K562 (cell line): ENCODE results near the gene PHKG1. TPM values are rescaled to one million over a fixed set of nuclear protein-coding genes. Genes with fewer than 3 reads are reported as not detected.
A peak's percentile ranks its signal among the peaks of the same experiment; 100 is the strongest.

Experiments
- ATF6 ChIP-seq: sonication (generic); formaldehyde crosslinking; IDR thresholded peaks from 2 replicates; pipeline ENCODE4 v1.4.0; 2020; ENCODE audit warnings: mild to moderate bottlenecking, missing genetic modification reagents
- CBX3 ChIP-seq, 2 experiments: IDR thresholded peaks; 1 replicate in 1 of 2; 2 replicates in 1 of 2; pipeline ENCODE4 v1.6.1; 2012; ENCODE audit warnings: inconsistent platforms in 2 of 2, low read length in 2 of 2, borderline replicate concordance in 1 of 2, control low read depth in 1 of 2
- CSDE1 ChIP-seq, 2 experiments: fragments of 450-650 bp; IDR thresholded peaks; 2 replicates each; pipeline ENCODE4 v1.6.1; 2016; ENCODE audit warnings: mild to moderate bottlenecking in 1 of 2
- DMBX1 ChIP-seq: fragments of 250-450 bp; sonication (Bioruptor Pico); IDR thresholded peaks from 2 replicates; pipeline ENCODE4 v1.8.0; 2022; ENCODE audit warnings: inconsistent platforms, mild to moderate bottlenecking, moderate library complexity, borderline replicate concordance
- DPF2 ChIP-seq: fragments of 450-650 bp; IDR thresholded peaks from 2 replicates; pipeline ENCODE4 v1.6.1; 2016
- HCFC1 ChIP-seq: IDR thresholded peaks from 2 replicates; pipeline ENCODE4 v1.6.1; 2012; ENCODE audit warnings: low read depth, low read length, improper control_type of control experiment
- ID3 ChIP-seq, 2 experiments: fragments of 250-450 bp in 1 of 2; fragments of 450-650 bp in 1 of 2; sonication (Bioruptor Pico) in 1 of 2; IDR thresholded peaks; 2 replicates each; pipeline versions ENCODE4 v1.6.1 to v1.8.0; 2016 to 2021; ENCODE audit warnings: mild to moderate bottlenecking in 2 of 2, moderate library complexity in 2 of 2, missing compliant biosample characterization in 1 of 2, missing genetic modification characterization in 1 of 2
- PHB2 ChIP-seq: fragments of 450-650 bp; IDR thresholded peaks from 2 replicates; pipeline ENCODE4 v1.6.1; 2017; ENCODE audit warnings: low read depth
- POLR2A ChIP-seq: fragments of 450-650 bp; conservative IDR thresholded peaks from 2 replicates; pipeline ENCODE4 v1.6.1; 2016
- RAD51 ChIP-seq: fragments of 450-650 bp; IDR thresholded peaks from 2 replicates; pipeline ENCODE4 v1.7.1; 2016; ENCODE audit warnings: low read depth, mild to moderate bottlenecking, borderline replicate concordance
- SETDB1 ChIP-seq: IDR thresholded peaks from one replicate; pipeline ENCODE4 v1.6.1; 2012; ENCODE audit warnings: low read length, control low read depth, inconsistent platforms
- SLC30A9 ChIP-seq: fragments of 250-450 bp; sonication (Bioruptor Pico); IDR thresholded peaks from 2 replicates; pipeline ENCODE4 v1.8.0; 2022; ENCODE audit warnings: mild to moderate bottlenecking, moderate library complexity
- TBP ChIP-seq: optimal IDR thresholded peaks from 2 replicates; pipeline ENCODE3; 2011; ENCODE audit warnings: low read depth, low read length, improper control_type of control experiment
- THAP12 ChIP-seq: fragments of 250-450 bp; sonication (Bioruptor Pico); IDR thresholded peaks from 2 replicates; pipeline ENCODE4 v1.9.0; 2021; ENCODE audit warnings: mild to moderate bottlenecking, inconsistent platforms
- USF1 ChIP-seq: sonication (generic); formaldehyde crosslinking; IDR thresholded peaks from 2 replicates; pipeline ENCODE4 v1.9.0; 2022; ENCODE audit warnings: mild to moderate bottlenecking, missing genetic modification reagents
- YY1 ChIP-seq, 3 experiments: IDR thresholded peaks; 2 replicates each; pipeline ENCODE4 v1.6.1; 2011; ENCODE audit warnings: low read length in 2 of 3, mild to moderate bottlenecking in 2 of 3, moderate library complexity in 2 of 3, borderline replicate concordance in 1 of 3, control low read depth in 1 of 3, low read depth in 1 of 3; ENCODE audit not compliant: insufficient read depth in 3 of 3, insufficient replicate concordance in 2 of 3, control insufficient read depth in 1 of 3, insufficient read length in 1 of 3; ENCODE audit errors: extremely low read depth in 1 of 3
- ZBTB43 ChIP-seq: sonication (generic); formaldehyde crosslinking; IDR thresholded peaks from 2 replicates; pipeline ENCODE4 v1.8.0; 2023; ENCODE audit warnings: mild to moderate bottlenecking, missing genetic modification reagents
- ZNF586 ChIP-seq: fragments of 450-650 bp; formaldehyde crosslinking; conservative IDR thresholded peaks from 2 replicates; pipeline ENCODE4 v1.4.0; 2020; ENCODE audit warnings: mild to moderate bottlenecking, moderate library complexity
- ZNF589 ChIP-seq: fragments of 200-800 bp; sonication (Bioruptor generic); IDR thresholded peaks from 2 replicates; pipeline ENCODE4 v1.6.1; 2016; ENCODE audit warnings: low read depth, missing genetic modification characterization, missing compliant biosample characterization
- ZSCAN29 ChIP-seq: fragments of 450-650 bp; IDR thresholded peaks from 2 replicates; pipeline ENCODE4 v1.6.1; 2017
- polyA plus RNA-seq, 8 experiments: library from polyadenylated mRNA; depleted of rRNA in 4 of 8; stranded (reverse) in 5 of 8; unstranded in 3 of 8; fragments of >200 nt; fragmentation: Nextera tagmentation in 2 of 8; fragmentation: Illumina TruSeq in 1 of 8; extraction: Ambion mirVana in 2 of 8; extraction: Trizol in 1 of 8; gene quantifications; 2 replicates each; pipeline versions ENCODE4 v1.2.1 to v1.2.3, GENCODE V29; 2011 to 2014; ENCODE audit warnings: inconsistent platforms in 1 of 8, missing spikeins in 1 of 8
- total RNA-seq, 7 experiments: library from RNA; depleted of rRNA in 6 of 7; stranded (reverse); fragments of >200 nt in 6 of 7; fragmentation: Illumina TruSeq in 2 of 7; extraction: Trizol in 2 of 7; gene quantifications; 2 replicates each; pipeline versions ENCODE4 v1.2.1 to v1.2.3, GENCODE V29; 2011 to 2021; ENCODE audit warnings: low replicate concordance in 1 of 7

PHKG1 gene
- total and polyA plus RNA-seq, 9 of the 15 experiments (the other 6 are each of a cell fraction or from before 2014, with no cell fraction given) = 0.10 to 0.83 (median 0.46) TPM

GRCh38 chr7:56051339-56052191, 41.2 kb downstream of the PHKG1 start, which contains the start of the genes CCT6A and PSPH (continued):
- TF ChIP-seq YY1 (IDR thresholded peaks at IDR 0.05; ENCODE audit: borderline replicate concordance in 1 of 3, control insufficient read depth in 1 of 3, extremely low read depth in 1 of 3, insufficient read depth in 3 of 3, insufficient read length in 1 of 3, insufficient replicate concordance in 2 of 3, low read depth in 1 of 3, low read length in 2 of 3) (peak; percentile 58 to 84 (median 82)), PHB2 (no peak), RAD51 (no peak), SLC30A9 (CRISPR knock-in tag) (no peak), ATF6 (CRISPR knock-in tag) (peak; percentile 80; the same call in 1 of the 2 replicates), USF1 (CRISPR knock-in tag) (peak; percentile 68; the same call in 1 of the 2 replicates), HCFC1 (peak; percentile 45; the same call in 1 of the 2 replicates), ID3 (CRISPR knock-in tag; IDR thresholded peaks at IDR 0.05) (no peak), ID3 (tag; IDR thresholded peaks at IDR 0.05) (peak; percentile 53; the same call in 1 of the 2 replicates), DMBX1 (CRISPR knock-in tag) (no peak), TBP (peak; percentile 78), SETDB1 (no peak), CSDE1 (IDR thresholded peaks at IDR 0.05) (no peak), THAP12 (CRISPR knock-in tag) (0 out of 2 replicates have a peak, but pooled peaks have one; percentile 39), CBX3 (IDR thresholded peaks at IDR 0.05; ENCODE audit: borderline replicate concordance in 1 of 2, low read length in 2 of 2) (peak in 1 of 2 experiments; percentile 22; a peak in 1 of 3 replicates), ZBTB43 (CRISPR knock-in tag) (no peak), ZSCAN29 (peak; percentile 73; the same call in 1 of the 2 replicates), DPF2 (peak; percentile 61; the same call in 1 of the 2 replicates), POLR2A (peak; percentile 92), ZNF589 (peak; percentile 46; the same call in 1 of the 2 replicates), ZNF586 (CRISPR knock-in tag) (no peak)
